ENCODE measurements around the gene FAM174C. TPM values are rescaled to one million over a fixed set of nuclear protein-coding genes. Genes with fewer than 3 reads are reported as not detected.

FAM174C gene
- total RNA-seq, 1 experiment from 2014 or later, result 59.4 TPM

GRCh38 chr19:1295169-1296012 lies 20.1 kb downstream of the FAM174C start:
- ATAC-seq, result peak; percentile 68
- Mint-ChIP-seq H3K36me3 (no peaks in the 10 kb centered on the region), H3K4me1 (peaks cover 3% of the 10 kb centered on the region; the same call in 1 of the 2 replicates), H3K4me3 (peak overlapping the region; percentile 59), H3K27ac (no peak overlapping the region), H3K27me3 (ENCODE audit: low read depth) (peaks cover 8% of the 10 kb centered on the region), H3K9me3 (no peaks in the 10 kb centered on the region)
- ChIA-PET CTCF (interaction anchor here (0.6 kb wide), 1 partner anchor 158 kb away, joined by 5 read pairs; no protein-coding TSS in a partner anchor), POLR2A (no interaction called here)
- peak; percentile 66 for DNase-seq (ENCODE audit: low spot score)
- no peak for TF ChIP-seq SOX15 (CRISPR knock-in tag; IDR thresholded peaks at IDR 0.05)
- no peak for TF ChIP-seq USF1 (CRISPR knock-in tag; IDR thresholded peaks at IDR 0.05)
- TF ChIP-seq ZNF317 (CRISPR knock-in tag; IDR thresholded peaks at IDR 0.05; ENCODE audit: borderline replicate concordance, low read depth), result no peak
- TF ChIP-seq IRF2 (CRISPR knock-in tag; IDR thresholded peaks at IDR 0.05; ENCODE audit: borderline replicate concordance, low read depth), result no peak
- no peak for TF ChIP-seq HMGA2 (CRISPR knock-in tag; IDR thresholded peaks at IDR 0.05)
- no peak for TF ChIP-seq ZNF416 (CRISPR knock-in tag; IDR thresholded peaks at IDR 0.05)
- TF ChIP-seq USF2 (CRISPR knock-in tag; IDR thresholded peaks at IDR 0.05), result no peak
- peak; percentile 19; the same call in 1 of the 2 replicates for TF ChIP-seq ZNF281 (CRISPR knock-in tag; IDR thresholded peaks at IDR 0.05)
- TF ChIP-seq ZBTB43 (CRISPR knock-in tag; IDR thresholded peaks at IDR 0.05), result no peak
- TF ChIP-seq ATF1 (CRISPR knock-in tag; IDR thresholded peaks at IDR 0.05), result 0 out of 2 replicates have a peak, but pooled peaks have one; percentile 63
- TF ChIP-seq HMGXB4 (CRISPR knock-in tag; IDR thresholded peaks at IDR 0.05), result peak; percentile 20; the same call in 1 of the 2 replicates
- TF ChIP-seq ZNF512 (CRISPR knock-in tag; IDR thresholded peaks at IDR 0.05; ENCODE audit: borderline replicate concordance), result no peak
- no peak for TF ChIP-seq FOXK1 (CRISPR knock-in tag; IDR thresholded peaks at IDR 0.05)
- peak; percentile 34; the same call in 1 of the 2 replicates for TF ChIP-seq FOXP1 (CRISPR knock-in tag; IDR thresholded peaks at IDR 0.05; ENCODE audit: borderline replicate concordance)
- TF ChIP-seq ARID4B (CRISPR knock-in tag; IDR thresholded peaks at IDR 0.05; ENCODE audit: borderline replicate concordance), result no peak
- no peak for TF ChIP-seq ERG (CRISPR knock-in tag; IDR thresholded peaks at IDR 0.05)
- 0 out of 2 replicates have a peak, but pooled peaks have one; percentile 49 for TF ChIP-seq TCF7 (CRISPR knock-in tag; IDR thresholded peaks at IDR 0.05; ENCODE audit: low read depth)
- no peak for TF ChIP-seq SMAD3 (CRISPR knock-in tag; IDR thresholded peaks at IDR 0.05; ENCODE audit: borderline replicate concordance)
- no peak for TF ChIP-seq GABPB1 (CRISPR knock-in tag; IDR thresholded peaks at IDR 0.05)

Measured in WTC11 (cell line).